Natural killer cell treated with Interleukin-12 subunit alpha and Interleukin-12 subunit beta and Interleukin-15 and Interleukin-18, amount 100 ng/mL, for 72 hours (primary cell): ENCODE measurements around the gene KIF22. TPM values are rescaled to one million over a fixed set of nuclear protein-coding genes. Genes with fewer than 3 reads are reported as not detected.
"Not testable (repeated sequence)": the region's sequence is repeated elsewhere in the genome, so short reads cannot be mapped to it uniquely, and the experiment has no call there.

Experiments used
- ATAC-seq, 2 donors: fragments of 150-1000 bp; cut with Tn5 transposase in 1 of 2; sonication (Bioruptor Pico), chemical (Tn5 transposase) in 1 of 2; 2 replicates each; pipeline ENCODE4 v1.10.0; 2021
- DNase-seq: peaks from one replicate; pipeline ENCODE4 v3.0.0; 2022; ENCODE audit warnings: low spot score
- H3K27ac Mint-ChIP-seq, 2 donors: 1 replicate in 1 of 2; 2 replicates in 1 of 2; pipeline ENCODE4 v1.8.0; 2022; ENCODE audit warnings: mixed read lengths in 2 of 2, mild to moderate bottlenecking in 1 of 2, moderate library complexity in 1 of 2
- H3K27me3 Mint-ChIP-seq, 2 donors: 1 replicate in 1 of 2; 2 replicates in 1 of 2; pipeline ENCODE4 v1.8.0; 2022; ENCODE audit warnings: mixed read lengths in 2 of 2
- H3K36me3 Mint-ChIP-seq: one replicate; pipeline ENCODE4 v1.8.0; 2022; ENCODE audit warnings: mixed read lengths
- H3K4me1 Mint-ChIP-seq, 2 donors: 1 replicate in 1 of 2; 2 replicates in 1 of 2; pipeline ENCODE4 v1.8.0; 2022; ENCODE audit warnings: low read depth in 2 of 2, mixed read lengths in 2 of 2, mild to moderate bottlenecking in 1 of 2
- H3K4me3 Mint-ChIP-seq: one replicate; pipeline ENCODE4 v1.8.0; 2022; ENCODE audit warnings: mixed read lengths
- H3K9me3 Mint-ChIP-seq: 2 replicates; pipeline ENCODE4 v1.8.0; 2022; ENCODE audit warnings: mixed read lengths
- total RNA-seq, 2 donors: library from RNA; stranded (reverse); gene quantifications; one replicate each; pipeline ENCODE4 v1.2.3, GENCODE V29; 2022

Gene KIF22
- total RNA-seq, 2 donors from 2014 or later: 63.4 to 174 TPM

GRCh38 chr16:29775742-29776408 is 14.7 kb upstream of the KIF22 start:
- no peaks in the 10 kb centered on the region for H3K9me3 Mint-ChIP-seq
- no peak for ATAC-seq
- no peaks in the 10 kb centered on the region for H3K4me1 Mint-ChIP-seq
- no peaks in the 10 kb centered on the region for H3K36me3 Mint-ChIP-seq
- H3K27me3 Mint-ChIP-seq: peaks cover 0 to 3% of the 10 kb centered on the region in 2 donors
- no peak overlapping the region for H3K4me3 Mint-ChIP-seq
- DNase-seq: no peak
- H3K27ac Mint-ChIP-seq: peak overlapping the region in 1 of 2 donors; percentile 38

DNA sequence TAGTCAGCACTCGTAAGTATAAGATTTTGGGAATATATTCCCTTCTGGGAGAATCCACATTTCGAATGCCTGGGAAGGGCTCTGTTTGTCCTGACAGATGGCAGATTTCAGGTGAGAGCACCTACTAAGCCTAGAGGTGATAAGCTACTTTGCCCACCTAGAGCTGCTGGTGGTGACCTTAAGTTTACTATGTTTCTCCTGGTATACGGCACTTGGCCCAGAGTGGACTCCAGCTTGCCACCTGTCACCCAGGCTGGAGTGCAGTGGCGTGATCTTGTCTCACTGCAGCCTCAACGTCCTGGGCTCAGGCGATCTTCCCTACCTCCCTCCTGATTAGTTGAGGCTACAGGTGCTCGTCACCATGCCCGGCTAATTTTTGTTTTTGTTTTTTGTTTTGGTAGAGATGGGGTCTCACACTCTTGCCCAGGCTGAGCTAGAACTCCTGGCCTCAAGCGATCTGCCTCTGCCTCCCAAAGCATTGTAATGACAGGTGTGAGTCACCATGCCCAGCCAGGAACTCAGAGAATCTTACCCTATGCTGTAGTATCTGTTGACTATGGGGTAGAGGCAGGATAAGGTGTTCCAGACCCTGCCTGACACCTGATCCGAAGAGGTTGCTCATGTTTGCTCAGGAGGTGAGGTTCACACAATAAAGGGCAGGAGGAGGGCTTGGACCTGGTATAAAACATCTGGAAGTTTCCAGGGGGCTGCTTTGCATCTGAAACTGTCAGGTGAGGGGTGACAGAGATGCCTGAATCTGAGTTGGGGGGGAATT is 12.8 kb upstream of the KIF22 start, which contains the start of gene ZG16:
TSS of gene ZG16 (plus strand) at position 681 of the 775 bp plus-strand sequence. CDS start 1,011 bp downstream, outside the sequence.
- Mint-ChIP-seq H3K4me3 (no peak within 1 kb of the TSS), H3K9me3 (no peaks in the 10 kb centered on the region), H3K27me3 (peaks cover 0 to 3% of the 10 kb centered on the region in 2 donors), H3K27ac (no peak within 1 kb of the TSS), H3K4me1 (no peaks in the 10 kb centered on the region), H3K36me3 (no peaks in the 10 kb centered on the region)
- ATAC-seq (no peak), DNase-seq (no peak)

DNA sequence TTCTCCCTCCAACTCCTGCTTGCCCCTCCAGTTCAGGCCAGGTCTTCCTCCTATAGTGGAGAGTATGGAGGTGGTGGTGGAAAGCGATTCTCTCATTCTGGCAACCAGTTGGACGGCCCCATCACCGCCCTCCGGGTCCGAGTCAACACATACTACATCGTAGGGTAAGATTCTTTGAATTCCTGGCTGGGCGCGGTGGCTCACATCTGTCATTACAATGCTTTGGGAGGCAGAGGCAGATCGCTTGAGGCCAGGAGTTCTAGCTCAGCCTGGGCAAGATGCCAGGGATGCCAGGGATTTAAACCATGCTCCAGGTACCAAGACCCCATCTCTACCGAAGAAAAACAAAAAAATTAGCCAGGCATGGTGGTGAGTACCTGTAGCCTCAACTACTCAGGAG is 11.1 kb upstream of the KIF22 start:
- no peaks in the 10 kb centered on the region for H3K36me3 Mint-ChIP-seq

DNA sequence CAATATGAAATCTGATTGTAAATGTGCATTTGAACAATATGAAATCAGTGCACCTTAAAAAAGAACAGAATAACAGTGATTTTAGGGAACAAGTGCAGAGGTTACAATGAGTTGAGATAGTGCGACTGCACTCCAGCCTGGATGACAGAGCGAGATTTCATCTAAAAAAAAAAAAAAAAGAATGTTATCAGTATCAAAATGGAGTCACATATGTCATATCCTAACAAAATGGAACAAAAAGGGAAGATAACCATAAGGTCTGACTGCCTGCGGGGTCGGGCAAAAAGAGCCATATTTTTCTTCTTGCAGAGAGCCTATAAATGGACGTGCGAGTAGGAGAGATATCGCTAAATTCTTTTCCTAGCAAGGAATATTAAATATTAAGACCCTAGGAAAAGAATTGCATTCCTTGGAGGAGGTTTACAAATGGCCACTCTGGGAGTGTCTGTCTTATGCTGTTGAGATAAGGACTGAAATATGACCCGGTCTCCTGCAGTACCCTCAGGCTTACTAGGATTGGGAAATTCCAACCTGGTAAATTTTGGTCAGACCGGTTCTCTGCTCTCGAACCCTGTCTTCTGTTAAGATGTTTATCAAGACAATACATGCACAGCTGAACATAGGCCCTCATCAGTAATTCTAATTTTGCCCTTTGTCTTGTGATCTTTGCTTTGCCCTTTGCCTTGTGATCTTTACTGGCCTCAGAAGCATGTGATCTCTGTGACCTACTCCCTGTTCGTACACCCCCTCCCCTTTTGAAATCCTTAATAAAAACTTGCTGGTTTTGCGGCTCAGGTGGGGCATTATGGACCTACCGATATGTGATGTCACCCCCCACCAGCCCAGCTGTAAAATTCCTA is 7.2 kb upstream of the KIF22 start:
- H3K27me3 Mint-ChIP-seq, DNase-seq, H3K4me3 Mint-ChIP-seq, H3K9me3 Mint-ChIP-seq, ATAC-seq, H3K27ac Mint-ChIP-seq, H3K36me3 Mint-ChIP-seq: not testable (repeated sequence)
- peaks cover 8 to 11% of the 10 kb centered on the region in 2 donors for H3K4me1 Mint-ChIP-seq

More for the DNA sequence above, 11.1 kb upstream of the KIF22 start:
- peaks cover 0 to 3% of the 10 kb centered on the region in 2 donors for H3K27me3 Mint-ChIP-seq
- H3K4me1 Mint-ChIP-seq: peaks cover 0 to 3% of the 10 kb centered on the region in 2 donors
- no peak overlapping the region for H3K27ac Mint-ChIP-seq
- DNase-seq (no peak), ATAC-seq (no peak)
- no peaks in the 10 kb centered on the region for H3K9me3 Mint-ChIP-seq
- no peak overlapping the region for H3K4me3 Mint-ChIP-seq

DNA sequence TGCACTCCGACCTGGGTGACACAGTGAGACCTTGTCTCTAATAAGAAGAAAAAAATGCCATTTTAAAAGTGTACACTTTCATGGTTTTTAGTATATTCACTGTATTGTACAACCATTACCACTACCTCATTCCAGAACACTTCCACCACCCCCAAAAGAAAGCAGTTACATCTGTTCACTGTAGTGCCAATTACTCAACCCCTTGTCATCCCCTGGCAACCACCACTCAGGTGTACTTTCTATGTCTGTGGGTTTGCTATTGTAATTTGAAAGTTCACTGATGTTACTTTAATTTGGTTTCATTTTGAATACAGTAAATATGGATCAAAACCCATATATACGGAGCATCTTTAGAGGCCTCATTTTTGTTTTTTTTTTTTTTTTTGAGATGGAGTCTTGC is 6.4 kb upstream of the KIF22 start:
- H3K36me3 Mint-ChIP-seq: no peaks in the 10 kb centered on the region
- H3K4me3 Mint-ChIP-seq: no peak overlapping the region
- peaks cover 8 to 11% of the 10 kb centered on the region in 2 donors for H3K4me1 Mint-ChIP-seq
- ATAC-seq: no peak
- DNase-seq: no peak
- H3K9me3 Mint-ChIP-seq: no peaks in the 10 kb centered on the region
- H3K27me3 Mint-ChIP-seq: no peaks in the 10 kb centered on the region
- no peak overlapping the region for H3K27ac Mint-ChIP-seq

DNA sequence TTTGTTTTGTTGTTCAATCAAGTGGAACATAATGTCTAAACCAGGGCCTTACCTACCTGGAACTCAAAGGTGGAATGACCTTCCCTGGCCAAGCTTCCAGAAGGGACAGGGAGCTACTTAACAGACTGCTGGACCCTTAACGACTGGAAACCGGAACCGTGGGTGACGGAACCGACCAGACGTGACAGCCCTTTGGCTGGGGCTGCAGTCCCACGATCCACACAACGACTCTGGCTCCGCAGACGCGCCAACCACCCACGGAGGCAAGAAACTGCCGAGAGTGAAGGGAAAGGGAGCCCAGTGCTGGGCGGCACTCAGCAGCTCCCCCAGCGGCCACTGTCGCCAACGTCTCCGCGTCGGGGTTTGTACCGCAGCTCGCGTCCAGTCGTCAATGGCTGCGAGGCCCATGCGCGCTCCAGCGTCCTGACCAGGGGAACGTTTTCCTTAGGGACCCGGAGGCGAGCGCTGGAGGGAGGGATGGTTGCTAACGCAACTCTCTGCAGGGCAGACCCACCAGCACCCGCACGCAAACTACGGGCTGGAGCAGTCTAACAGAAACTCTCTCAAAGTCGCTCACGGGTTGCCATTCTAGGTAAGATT is 5.5 kb upstream of the KIF22 start:
- Mint-ChIP-seq H3K4me3 (peak overlapping the region; percentile 70), H3K9me3 (no peaks in the 10 kb centered on the region), H3K36me3 (no peaks in the 10 kb centered on the region), H3K4me1 (peaks cover 12 to 14% of the 10 kb centered on the region in 2 donors), H3K27me3 (no peaks in the 10 kb centered on the region), H3K27ac (peak overlapping the region in 1 of 2 donors; percentile 60)
- peak; percentile 82 for DNase-seq
- peak; percentile 91 to 93 for ATAC-seq

DNA sequence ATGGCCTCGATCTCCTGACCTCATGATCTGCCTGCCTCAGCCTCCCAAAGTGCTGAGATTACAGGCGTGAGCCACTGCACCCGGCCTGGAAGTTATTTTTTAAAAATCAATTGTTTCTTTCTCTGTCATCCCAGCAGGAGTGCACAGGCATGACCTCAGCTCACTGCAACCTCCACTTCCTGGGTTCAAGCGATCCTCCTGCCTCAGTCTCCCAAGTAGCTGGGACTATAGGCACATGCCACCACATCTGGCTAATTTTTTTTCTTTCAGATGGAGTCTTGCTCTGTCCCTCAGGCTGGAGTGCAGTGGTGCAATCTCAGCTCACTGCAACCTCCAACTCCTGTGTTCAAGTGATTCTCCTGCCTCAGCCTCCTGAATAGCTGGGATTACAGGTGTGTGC is 3.4 kb upstream of the KIF22 start:
- H3K4me3 Mint-ChIP-seq, H3K9me3 Mint-ChIP-seq, DNase-seq, H3K36me3 Mint-ChIP-seq, H3K27me3 Mint-ChIP-seq, H3K27ac Mint-ChIP-seq, ATAC-seq: not testable (repeated sequence)
- peaks cover 28 to 33% of the 10 kb centered on the region in 2 donors for H3K4me1 Mint-ChIP-seq

- Mint-ChIP-seq H3K27ac (peak overlapping the region; percentile 81 to 92), H3K4me3 (peak overlapping the region; percentile 98), H3K4me1 (peaks cover 43% of the 10 kb centered on the region in 2 donors), H3K27me3 (no peaks in the 10 kb centered on the region), H3K9me3 (no peaks in the 10 kb centered on the region), H3K36me3 (peaks cover 5% of the 10 kb centered on the region)
- no peak for DNase-seq
- ATAC-seq: no peak
Measured at GRCh38 chr16:29789775-29790182, 772 bp upstream of the KIF22 start.

GRCh38 chr16:29790949-29791844 is 646 bp downstream of the KIF22 start:
- peak overlapping the region; percentile 98 for H3K4me3 Mint-ChIP-seq
- H3K9me3 Mint-ChIP-seq: no peaks in the 10 kb centered on the region
- H3K27ac Mint-ChIP-seq: peak overlapping the region; percentile 81 to 92
- no peaks in the 10 kb centered on the region for H3K27me3 Mint-ChIP-seq
- peaks cover 36 to 37% of the 10 kb centered on the region in 2 donors for H3K4me1 Mint-ChIP-seq
- DNase-seq (no peak), ATAC-seq (peak in 1 of 2 donors; percentile 22)
- H3K36me3 Mint-ChIP-seq: peaks cover 5% of the 10 kb centered on the region

DNA sequence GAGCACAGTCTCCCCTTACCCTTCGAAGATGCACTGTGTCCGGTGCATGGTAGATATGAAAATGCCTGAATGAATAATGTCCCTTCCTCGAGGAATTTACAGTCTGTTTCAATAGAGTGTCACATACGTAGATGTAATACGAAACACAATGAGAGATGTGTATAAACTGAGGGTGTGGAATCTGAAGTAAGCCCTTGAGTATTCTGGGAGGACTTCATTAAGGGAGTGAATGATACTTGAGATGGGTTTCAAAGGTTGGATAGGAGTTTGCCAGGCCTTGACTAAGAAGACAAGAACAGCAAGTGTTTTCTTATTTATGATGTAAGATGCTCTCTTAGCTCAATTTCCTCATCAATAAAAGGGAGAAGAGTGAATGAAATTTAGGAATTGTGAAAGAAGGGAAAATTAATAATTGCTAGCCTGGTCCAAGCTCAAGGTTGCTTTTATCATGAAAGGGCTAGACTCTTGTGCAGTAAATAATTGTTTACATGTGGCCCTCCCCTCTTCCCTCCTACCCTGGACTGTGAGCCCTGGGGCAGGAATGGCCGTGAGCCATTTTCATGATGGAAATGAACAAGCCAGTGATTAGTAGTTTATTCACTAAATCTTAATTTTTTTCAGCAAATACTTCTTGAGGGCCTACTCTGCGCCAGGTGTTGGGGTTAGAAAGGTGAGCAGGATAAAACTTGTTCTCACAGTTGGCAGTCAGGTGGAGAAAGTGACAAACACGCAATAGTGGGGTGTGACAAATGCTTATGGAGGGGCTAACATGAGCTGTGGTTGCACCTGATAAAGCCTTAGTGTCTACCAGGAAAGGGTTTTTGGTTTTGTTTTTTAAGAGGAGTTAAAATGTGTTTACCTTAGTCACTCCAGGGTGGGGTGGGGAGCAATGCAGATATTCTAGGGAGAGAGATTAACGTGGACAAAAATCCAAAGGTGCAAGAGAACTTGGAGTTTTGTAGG is 1.6 kb downstream of the KIF22 start:
- H3K4me1 Mint-ChIP-seq: peaks cover 36 to 37% of the 10 kb centered on the region in 2 donors
- peak overlapping the region; percentile 81 to 92 for H3K27ac Mint-ChIP-seq
- no peaks in the 10 kb centered on the region for H3K9me3 Mint-ChIP-seq
- H3K36me3 Mint-ChIP-seq: peaks cover 5% of the 10 kb centered on the region
- ATAC-seq (no peak), DNase-seq (no peak)
- H3K27me3 Mint-ChIP-seq: no peaks in the 10 kb centered on the region
- peak overlapping the region; percentile 98 for H3K4me3 Mint-ChIP-seq

DNA sequence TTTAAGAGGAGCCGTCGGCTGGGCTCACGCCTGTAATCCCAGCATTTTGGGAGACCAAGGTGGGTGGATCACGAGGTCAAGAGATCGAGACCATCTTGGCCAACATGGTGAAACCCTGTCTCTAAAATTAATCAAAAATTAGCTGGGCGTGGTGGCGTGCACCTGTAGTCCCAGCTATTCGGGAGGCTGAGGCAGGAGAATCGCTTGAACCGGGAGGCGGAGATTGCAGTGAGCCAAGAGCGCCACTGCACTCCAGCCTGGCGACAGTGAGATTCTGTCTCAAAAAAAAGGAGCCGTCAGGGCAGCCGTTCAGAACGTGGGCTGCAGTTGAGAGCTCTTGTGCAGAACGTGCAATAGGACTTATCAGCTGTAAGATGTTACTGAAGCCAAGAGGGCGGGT is 2.6 kb downstream of the KIF22 start:
- Mint-ChIP-seq H3K4me1 (peaks cover 36 to 37% of the 10 kb centered on the region in 2 donors), H3K4me3 (peak overlapping the region; percentile 98), H3K36me3 (peaks cover 10% of the 10 kb centered on the region), H3K27ac (peak overlapping the region in 1 of 2 donors; percentile 92)
- ATAC-seq, H3K9me3 Mint-ChIP-seq, H3K27me3 Mint-ChIP-seq, DNase-seq: not testable (repeated sequence)
